Mesothelial cell of epicardium (in vitro differentiated cells): Measurements from ENCODE around the gene TPST1. TPM values are rescaled to one million over a fixed set of nuclear protein-coding genes. Genes with fewer than 3 reads are reported as not detected.

Experiments
- DNase-seq, 2 experiments: peaks; one replicate each; pipeline ENCODE4 v3.0.0; 2021; ENCODE audit warnings: low spot score in 2 of 2; ENCODE audit not compliant: unreplicated experiment in 2 of 2
- H3K27ac Mint-ChIP-seq: 2 replicates; pipeline ENCODE4 v1.8.0; 2021; ENCODE audit warnings: mixed read lengths
- H3K27me3 Mint-ChIP-seq: 2 replicates; pipeline ENCODE4 v1.8.0; 2021; ENCODE audit warnings: low read depth, mixed read lengths
- H3K36me3 Mint-ChIP-seq: 2 replicates; pipeline ENCODE4 v1.8.0; 2021; ENCODE audit warnings: mixed read lengths
- H3K4me1 Mint-ChIP-seq: 2 replicates; pipeline ENCODE4 v1.8.0; 2021; ENCODE audit warnings: mixed read lengths
- H3K4me3 Mint-ChIP-seq: 2 replicates; pipeline ENCODE4 v1.8.0; 2021; ENCODE audit warnings: mild to moderate bottlenecking, moderate library complexity, mixed read lengths
- H3K9me3 Mint-ChIP-seq: 2 replicates; pipeline ENCODE4 v1.8.0; 2021; ENCODE audit warnings: mixed read lengths
- total RNA-seq: library from RNA; stranded (reverse); gene quantifications from 3 replicates; pipeline ENCODE4 v1.2.1, GENCODE V29; 2021
- TF ChIP-seq, protein P1 (sequence below): fragments of 200-600 bp; sonication (generic); IDR thresholded peaks from one replicate; pipeline ENCODE4 v1.5.0; 2021; ENCODE audit warnings: antibody characterized with exemption; ENCODE audit not compliant: unreplicated experiment

The TPST1 gene
- total RNA-seq, 1 donor from 2014 or later = 37.7 TPM

DNA sequence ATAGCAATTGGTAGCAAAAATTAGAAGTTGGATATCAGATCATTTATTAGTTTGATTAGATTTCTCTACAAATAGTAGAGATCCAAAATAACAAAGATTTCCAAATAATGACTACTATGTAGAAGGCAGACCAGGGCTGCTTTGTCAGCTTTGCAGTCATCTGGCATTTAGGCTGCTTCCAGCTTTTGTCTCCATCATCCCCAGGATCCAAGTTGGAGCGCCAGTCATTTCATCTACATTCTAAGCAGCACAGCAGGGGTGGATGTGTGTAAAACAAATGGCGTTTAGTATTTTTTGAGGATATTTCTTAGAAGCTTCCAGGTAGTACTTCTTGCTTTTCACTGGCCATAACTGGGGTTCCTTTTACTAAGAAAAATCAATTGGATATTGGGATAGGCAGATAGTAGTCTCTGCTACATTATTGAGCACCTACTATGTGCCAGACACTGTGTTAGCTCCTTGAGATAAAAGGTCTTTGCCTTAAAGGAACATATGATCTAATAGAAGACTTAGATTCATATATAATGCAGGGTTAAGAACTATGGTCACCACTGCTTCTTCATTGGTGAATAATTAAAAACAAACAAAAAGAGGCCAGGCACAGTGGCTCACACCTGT lies 41.5 kb downstream of the TPST1 start:
- DNase-seq = no peak
- Mint-ChIP-seq H3K27me3 (no peaks in the 10 kb centered on the region), H3K36me3 (no peaks in the 10 kb centered on the region), H3K4me1 (peaks cover 17% of the 10 kb centered on the region), H3K4me3 (no peak overlapping the region), H3K9me3 (no peaks in the 10 kb centered on the region), H3K27ac (no peak overlapping the region)
- TF ChIP-seq, protein P1, sequence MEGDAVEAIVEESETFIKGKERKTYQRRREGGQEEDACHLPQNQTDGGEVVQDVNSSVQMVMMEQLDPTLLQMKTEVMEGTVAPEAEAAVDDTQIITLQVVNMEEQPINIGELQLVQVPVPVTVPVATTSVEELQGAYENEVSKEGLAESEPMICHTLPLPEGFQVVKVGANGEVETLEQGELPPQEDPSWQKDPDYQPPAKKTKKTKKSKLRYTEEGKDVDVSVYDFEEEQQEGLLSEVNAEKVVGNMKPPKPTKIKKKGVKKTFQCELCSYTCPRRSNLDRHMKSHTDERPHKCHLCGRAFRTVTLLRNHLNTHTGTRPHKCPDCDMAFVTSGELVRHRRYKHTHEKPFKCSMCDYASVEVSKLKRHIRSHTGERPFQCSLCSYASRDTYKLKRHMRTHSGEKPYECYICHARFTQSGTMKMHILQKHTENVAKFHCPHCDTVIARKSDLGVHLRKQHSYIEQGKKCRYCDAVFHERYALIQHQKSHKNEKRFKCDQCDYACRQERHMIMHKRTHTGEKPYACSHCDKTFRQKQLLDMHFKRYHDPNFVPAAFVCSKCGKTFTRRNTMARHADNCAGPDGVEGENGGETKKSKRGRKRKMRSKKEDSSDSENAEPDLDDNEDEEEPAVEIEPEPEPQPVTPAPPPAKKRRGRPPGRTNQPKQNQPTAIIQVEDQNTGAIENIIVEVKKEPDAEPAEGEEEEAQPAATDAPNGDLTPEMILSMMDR = no peak

DNA sequence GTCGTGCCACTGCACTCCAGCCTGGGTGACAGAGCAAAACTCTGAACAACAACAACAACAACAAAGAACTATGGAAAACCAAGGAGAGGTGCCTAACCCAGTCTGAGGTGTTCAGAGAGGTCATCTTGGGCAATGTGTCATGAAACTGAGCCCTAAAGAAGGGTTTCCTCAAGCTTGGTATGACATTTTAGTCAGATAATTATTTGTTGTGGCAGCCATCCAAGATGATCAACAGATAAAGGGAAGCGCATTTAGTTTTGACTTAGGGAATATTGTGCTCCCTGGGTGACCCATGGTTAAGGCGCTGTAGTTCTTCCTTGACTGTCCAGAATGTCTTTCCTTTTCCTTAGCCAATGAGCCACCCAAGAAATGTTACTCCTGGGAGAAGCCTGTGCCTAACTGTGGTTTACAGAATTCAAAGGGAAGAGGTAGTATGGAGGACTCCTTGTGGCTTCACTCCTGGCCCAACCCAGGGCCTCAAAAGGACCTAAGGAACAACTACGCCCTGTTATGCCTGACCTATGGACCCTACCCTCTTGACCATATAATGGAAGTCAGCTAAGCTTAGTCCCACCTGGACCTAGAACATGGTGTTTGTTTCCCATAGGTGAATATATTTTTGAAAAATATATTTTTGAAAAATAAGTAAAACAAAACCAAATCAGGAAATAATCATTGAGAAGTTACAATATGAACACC lies 42.4 kb downstream of the TPST1 start:
- Mint-ChIP-seq H3K36me3 (no peaks in the 10 kb centered on the region), H3K9me3 (no peaks in the 10 kb centered on the region), H3K27me3 (no peaks in the 10 kb centered on the region), H3K4me3 (no peak overlapping the region), H3K27ac (no peak overlapping the region), H3K4me1 (peaks cover 17% of the 10 kb centered on the region)
- TF ChIP-seq, protein P1 = no peak
- DNase-seq = no peak

DNA sequence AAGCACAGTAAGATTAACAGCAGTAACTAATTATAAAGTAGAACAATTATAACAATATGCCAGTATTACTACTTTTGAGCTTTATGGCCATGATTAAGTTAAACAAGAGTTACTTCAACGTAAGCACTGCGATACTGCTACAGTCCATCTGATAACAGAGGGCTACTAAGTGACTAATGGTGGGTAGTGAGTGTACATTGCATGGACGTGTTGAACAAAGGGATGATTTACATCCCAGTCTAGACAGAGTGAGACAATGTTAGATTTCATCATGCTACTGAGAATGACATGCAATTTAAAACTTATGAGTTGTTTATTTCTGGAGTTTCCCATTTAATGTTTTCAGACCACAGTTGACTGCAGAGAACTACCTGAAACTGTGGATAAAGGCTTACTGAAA lies 45.6 kb downstream of the TPST1 start:
- Mint-ChIP-seq H3K4me3 (no peak overlapping the region), H3K36me3 (no peaks in the 10 kb centered on the region), H3K27ac (no peak overlapping the region), H3K4me1 (peaks cover 6% of the 10 kb centered on the region), H3K9me3 (no peaks in the 10 kb centered on the region), H3K27me3 (no peaks in the 10 kb centered on the region)
- DNase-seq = no peak
- TF ChIP-seq, protein P1 = no peak

DNA sequence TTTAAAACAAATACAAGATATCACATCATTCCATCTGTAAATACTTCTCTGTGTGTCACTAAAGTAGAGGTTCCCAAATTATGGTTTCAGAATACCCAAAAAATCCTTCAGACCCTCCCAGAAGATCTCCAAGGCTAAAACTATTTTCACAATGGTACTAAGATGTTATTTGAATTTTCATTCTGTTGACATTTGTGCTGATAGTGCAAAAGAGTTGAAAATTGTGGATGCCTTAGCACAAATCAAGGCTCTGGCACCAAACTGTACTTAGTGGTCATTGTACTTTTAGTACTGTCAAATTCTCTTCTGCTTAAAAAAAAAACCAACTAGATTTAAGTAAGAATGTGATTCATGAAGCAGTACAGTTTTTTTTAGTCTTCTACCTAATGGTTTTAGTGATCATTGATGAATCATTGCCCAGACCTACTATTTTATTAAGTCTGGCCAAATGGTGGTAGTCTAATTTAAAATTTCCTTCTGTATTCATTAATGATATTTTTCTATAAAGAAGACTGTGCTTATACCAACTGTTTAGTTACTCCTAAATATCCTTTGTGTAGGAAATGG lies 50.5 kb downstream of the TPST1 start:
- Mint-ChIP-seq H3K4me1 (peaks cover 4% of the 10 kb centered on the region), H3K4me3 (no peak overlapping the region), H3K27me3 (no peaks in the 10 kb centered on the region), H3K9me3 (no peaks in the 10 kb centered on the region), H3K36me3 (peaks cover 2% of the 10 kb centered on the region), H3K27ac (no peak overlapping the region)
- TF ChIP-seq, protein P1 = no peak
- no peak for DNase-seq

DNA sequence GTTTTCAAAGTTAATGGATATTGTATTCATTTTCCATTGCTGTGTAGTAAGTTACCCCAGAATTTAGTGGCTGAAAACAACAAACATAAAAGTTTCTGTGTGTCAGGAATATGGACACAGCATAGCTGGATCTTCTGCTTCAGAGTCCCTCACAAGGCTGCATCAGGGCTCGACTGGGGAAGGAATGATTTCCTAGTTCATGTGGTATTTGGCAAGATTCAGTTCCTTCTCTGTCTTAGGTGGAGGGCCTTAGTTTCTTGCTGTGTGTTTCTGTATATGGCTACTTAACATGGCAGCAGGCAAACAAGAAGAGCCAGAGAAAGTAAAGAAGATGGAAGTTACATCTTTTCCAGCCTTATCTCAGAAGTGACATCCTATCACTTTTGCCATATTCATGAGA lies 51.1 kb downstream of the TPST1 start:
- TF ChIP-seq, protein P1 = no peak
- peaks cover 2% of the 10 kb centered on the region for H3K36me3 Mint-ChIP-seq
- H3K27me3 Mint-ChIP-seq = no peaks in the 10 kb centered on the region
- no peak overlapping the region for H3K27ac Mint-ChIP-seq
- no peak for DNase-seq
- H3K4me3 Mint-ChIP-seq = no peak overlapping the region
- H3K9me3 Mint-ChIP-seq = no peaks in the 10 kb centered on the region
- peaks cover 1% of the 10 kb centered on the region for H3K4me1 Mint-ChIP-seq
